Erythroblast (primary cell): ENCODE data around the gene VASH2.
A peak's percentile ranks its signal among the peaks of the same experiment; 100 is the strongest.
"Not testable (repeated sequence)": the region's sequence is repeated elsewhere in the genome, so short reads cannot be mapped to it uniquely, and the experiment has no call there.

Experiments used
- DNase-seq, 2 experiments: peaks; one replicate each; lab custom pipeline; 2025; lab: John Stamatoyannopoulos, UW
- GATA1 ChIP-seq: IDR thresholded peaks from 2 replicates; pipeline ENCODE4 v1.6.1; 2011; ENCODE audit warnings: low read depth, mild to moderate bottlenecking, control low read depth, low read length, moderate library complexity
- POLR2A ChIP-seq: IDR thresholded peaks from 2 replicates; pipeline ENCODE4 v1.6.1; 2011; ENCODE audit warnings: mild to moderate bottlenecking, low read length

VASH2 gene

GRCh38 chr1:212957546-212957945, 7.2 kb downstream of the VASH2 start:
- no peak for DNase-seq
- TF ChIP-seq GATA1 (no peak), POLR2A (no peak)

- no peak for DNase-seq
- no peak for TF ChIP-seq POLR2A
Observed at GRCh38 chr1:212958175-212958574, 7.8 kb downstream of the VASH2 start.

- DNase-seq = no peak
- TF ChIP-seq GATA1 = no peak
- TF ChIP-seq POLR2A = no peak
Observed at GRCh38 chr1:212959266-212960220, 9.2 kb downstream of the VASH2 start.

- TF ChIP-seq GATA1 (no peak), POLR2A (no peak)
- DNase-seq = no peak
Observed at GRCh38 chr1:212960932-212961331, 10.6 kb downstream of the VASH2 start.

GRCh38 chr1:212962509-212962908, 12.2 kb downstream of the VASH2 start:
- TF ChIP-seq POLR2A (no peak), GATA1 (no peak)
- no peak for DNase-seq

GRCh38 chr1:212964102-212964501, 13.8 kb downstream of the VASH2 start:
- no peak for DNase-seq
- no peak for TF ChIP-seq GATA1

- DNase-seq = not testable (repeated sequence)
Observed at GRCh38 chr1:212964993-212965392, 14.7 kb downstream of the VASH2 start.

- DNase-seq = no peak
- no peak for TF ChIP-seq POLR2A
- no peak for TF ChIP-seq GATA1
Observed at GRCh38 chr1:212966616-212967015, 16.3 kb downstream of the VASH2 start.

GRCh38 chr1:212967801-212968200, 17.5 kb downstream of the VASH2 start:
- DNase-seq = peak; percentile 30 to 36
- TF ChIP-seq POLR2A (no peak), GATA1 (no peak)

GRCh38 chr1:212968368-212968863, 18.1 kb downstream of the VASH2 start:
- TF ChIP-seq POLR2A = no peak
- TF ChIP-seq GATA1 = no peak
- no peak for DNase-seq

- no peak for DNase-seq
- TF ChIP-seq POLR2A (no peak), GATA1 (no peak)
Observed at GRCh38 chr1:212970085-212970484, 19.7 kb downstream of the VASH2 start.

- DNase-seq = no peak
- TF ChIP-seq GATA1 (no peak), POLR2A (no peak)
Observed at GRCh38 chr1:212971312-212971711, 21.0 kb downstream of the VASH2 start.

- no peak for DNase-seq
- TF ChIP-seq POLR2A (no peak), GATA1 (no peak)
Observed at GRCh38 chr1:212973426-212973825, 23.1 kb downstream of the VASH2 start.

- TF ChIP-seq POLR2A (no peak), GATA1 (no peak)
- no peak for DNase-seq
Observed at GRCh38 chr1:212973899-212974298, 23.6 kb downstream of the VASH2 start.

- DNase-seq = no peak
- TF ChIP-seq POLR2A (no peak), GATA1 (no peak)
Observed at GRCh38 chr1:212974711-212975110, 24.4 kb downstream of the VASH2 start.
